Glutamatergic neuron (in vitro differentiated cells): Measurements from ENCODE around the gene FXYD1. TPM values are rescaled to one million over a fixed set of nuclear protein-coding genes. Genes with fewer than 3 reads are reported as not detected.

Source experiments
- DNase-seq: peaks from one replicate; pipeline ENCODE4 v3.0.0; 2022
- H3K27ac Mint-ChIP-seq: one replicate; pipeline ENCODE4 v1.8.0; 2020; ENCODE audit warnings: mild to moderate bottlenecking, mixed read lengths, inconsistent platforms; ENCODE audit not compliant: unreplicated experiment
- H3K27me3 Mint-ChIP-seq: one replicate; pipeline ENCODE4 v1.8.0; 2020; ENCODE audit warnings: mild to moderate bottlenecking, moderate library complexity, mixed read lengths, inconsistent platforms; ENCODE audit not compliant: unreplicated experiment
- H3K36me3 Mint-ChIP-seq: one replicate; pipeline ENCODE4 v1.8.0; 2020; ENCODE audit warnings: mild to moderate bottlenecking, mixed read lengths, inconsistent platforms; ENCODE audit not compliant: unreplicated experiment
- H3K4me1 Mint-ChIP-seq: one replicate; pipeline ENCODE4 v1.8.0; 2020; ENCODE audit warnings: mild to moderate bottlenecking, low read depth, mixed read lengths, inconsistent platforms; ENCODE audit not compliant: unreplicated experiment
- H3K4me3 Mint-ChIP-seq: one replicate; pipeline ENCODE4 v1.8.0; 2020; ENCODE audit warnings: mild to moderate bottlenecking, mixed read lengths, inconsistent platforms; ENCODE audit not compliant: unreplicated experiment
- H3K9me3 Mint-ChIP-seq: one replicate; pipeline ENCODE4 v1.8.0; 2020; ENCODE audit warnings: mild to moderate bottlenecking, moderate library complexity, mixed read lengths, inconsistent platforms; ENCODE audit not compliant: unreplicated experiment
- total RNA-seq: library from RNA; stranded (reverse); fragmentation: NEBNext Ultra II Directional; extraction: Animal tissue kit (Norgen Biotek cat#: 25700); gene quantifications from one replicate; pipeline ENCODE4 v1.2.1, GENCODE V29; 2021; ENCODE audit not compliant: unreplicated experiment
- TF ChIP-seq, protein P1 (sequence below): fragments of 200-600 bp; sonication (generic); IDR thresholded peaks from one replicate; pipeline ENCODE4 v1.5.0; 2021; ENCODE audit not compliant: partially characterized antibody, unreplicated experiment

Gene FXYD1
- total RNA-seq, 1 donor from 2014 or later, result not detected

DNA sequence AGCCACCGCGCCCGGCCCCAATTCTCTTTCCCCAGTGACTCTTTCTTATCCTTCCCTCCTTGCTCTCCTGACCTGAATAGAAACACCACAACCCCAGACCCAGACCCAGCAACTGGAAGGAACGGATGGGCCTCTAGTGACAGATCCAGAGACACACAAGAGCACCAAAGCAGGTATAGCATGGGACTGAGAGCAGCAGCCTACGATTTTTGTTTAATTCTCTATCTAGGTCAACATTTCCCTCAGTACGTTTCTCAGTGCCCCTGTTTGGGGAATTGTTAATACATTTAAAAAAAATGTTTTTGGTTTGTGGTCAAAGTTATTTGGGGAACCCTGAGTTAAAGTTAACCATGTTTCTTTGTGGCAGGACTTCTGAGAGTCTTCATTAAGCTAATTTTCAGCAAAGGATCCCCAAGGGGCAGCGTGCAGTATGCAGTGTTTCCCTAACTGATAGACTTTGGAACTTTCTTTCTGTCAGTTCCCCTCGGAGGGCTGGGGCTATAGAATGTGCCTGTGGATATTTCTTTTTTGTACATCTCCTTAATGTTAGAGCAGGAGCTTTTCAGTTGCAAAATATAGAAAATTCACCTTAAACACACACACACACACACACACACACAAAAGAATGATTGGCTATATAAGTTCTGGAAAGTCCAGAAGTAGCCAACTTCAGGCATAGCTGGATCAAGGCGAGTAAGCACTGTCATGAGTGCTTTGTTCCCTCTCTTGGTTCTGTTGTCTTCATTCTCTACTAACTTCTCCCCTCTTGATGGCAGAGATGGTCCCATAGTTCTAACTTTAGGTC, 22.2 kb downstream of the FXYD1 start:
- H3K36me3 Mint-ChIP-seq, result peaks cover 9% of the 10 kb centered on the region
- H3K27ac Mint-ChIP-seq, result no peak overlapping the region
- no peak for DNase-seq
- H3K9me3 Mint-ChIP-seq, result no peaks in the 10 kb centered on the region
- H3K27me3 Mint-ChIP-seq, result peaks cover 2% of the 10 kb centered on the region
- TF ChIP-seq, protein P1, sequence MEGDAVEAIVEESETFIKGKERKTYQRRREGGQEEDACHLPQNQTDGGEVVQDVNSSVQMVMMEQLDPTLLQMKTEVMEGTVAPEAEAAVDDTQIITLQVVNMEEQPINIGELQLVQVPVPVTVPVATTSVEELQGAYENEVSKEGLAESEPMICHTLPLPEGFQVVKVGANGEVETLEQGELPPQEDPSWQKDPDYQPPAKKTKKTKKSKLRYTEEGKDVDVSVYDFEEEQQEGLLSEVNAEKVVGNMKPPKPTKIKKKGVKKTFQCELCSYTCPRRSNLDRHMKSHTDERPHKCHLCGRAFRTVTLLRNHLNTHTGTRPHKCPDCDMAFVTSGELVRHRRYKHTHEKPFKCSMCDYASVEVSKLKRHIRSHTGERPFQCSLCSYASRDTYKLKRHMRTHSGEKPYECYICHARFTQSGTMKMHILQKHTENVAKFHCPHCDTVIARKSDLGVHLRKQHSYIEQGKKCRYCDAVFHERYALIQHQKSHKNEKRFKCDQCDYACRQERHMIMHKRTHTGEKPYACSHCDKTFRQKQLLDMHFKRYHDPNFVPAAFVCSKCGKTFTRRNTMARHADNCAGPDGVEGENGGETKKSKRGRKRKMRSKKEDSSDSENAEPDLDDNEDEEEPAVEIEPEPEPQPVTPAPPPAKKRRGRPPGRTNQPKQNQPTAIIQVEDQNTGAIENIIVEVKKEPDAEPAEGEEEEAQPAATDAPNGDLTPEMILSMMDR, result no peak
- no peaks in the 10 kb centered on the region for H3K4me1 Mint-ChIP-seq
- no peak overlapping the region for H3K4me3 Mint-ChIP-seq

DNA sequence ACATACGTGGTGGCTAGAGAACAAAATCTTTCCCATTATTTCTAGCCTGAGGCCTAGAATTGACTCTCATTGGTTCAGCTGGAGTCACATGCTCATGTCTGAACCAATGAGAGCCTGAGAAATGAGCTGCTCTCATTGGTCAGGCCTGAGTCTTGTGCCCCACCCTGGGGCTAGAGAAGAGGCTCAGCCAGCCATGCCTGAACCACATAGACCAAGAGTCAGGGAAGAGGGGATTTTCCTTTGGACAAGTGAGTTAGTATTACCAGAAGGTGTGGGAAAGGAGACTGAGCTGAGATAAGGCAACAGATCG, 22.8 kb downstream of the FXYD1 start:
- peaks cover under 1% of the 10 kb centered on the region for H3K27me3 Mint-ChIP-seq
- H3K36me3 Mint-ChIP-seq, result peaks cover 14% of the 10 kb centered on the region
- no peak overlapping the region for H3K27ac Mint-ChIP-seq
- no peaks in the 10 kb centered on the region for H3K4me1 Mint-ChIP-seq
- H3K9me3 Mint-ChIP-seq, result no peaks in the 10 kb centered on the region
- no peak for DNase-seq
- TF ChIP-seq, protein P1, result no peak
- H3K4me3 Mint-ChIP-seq, result no peak overlapping the region

DNA sequence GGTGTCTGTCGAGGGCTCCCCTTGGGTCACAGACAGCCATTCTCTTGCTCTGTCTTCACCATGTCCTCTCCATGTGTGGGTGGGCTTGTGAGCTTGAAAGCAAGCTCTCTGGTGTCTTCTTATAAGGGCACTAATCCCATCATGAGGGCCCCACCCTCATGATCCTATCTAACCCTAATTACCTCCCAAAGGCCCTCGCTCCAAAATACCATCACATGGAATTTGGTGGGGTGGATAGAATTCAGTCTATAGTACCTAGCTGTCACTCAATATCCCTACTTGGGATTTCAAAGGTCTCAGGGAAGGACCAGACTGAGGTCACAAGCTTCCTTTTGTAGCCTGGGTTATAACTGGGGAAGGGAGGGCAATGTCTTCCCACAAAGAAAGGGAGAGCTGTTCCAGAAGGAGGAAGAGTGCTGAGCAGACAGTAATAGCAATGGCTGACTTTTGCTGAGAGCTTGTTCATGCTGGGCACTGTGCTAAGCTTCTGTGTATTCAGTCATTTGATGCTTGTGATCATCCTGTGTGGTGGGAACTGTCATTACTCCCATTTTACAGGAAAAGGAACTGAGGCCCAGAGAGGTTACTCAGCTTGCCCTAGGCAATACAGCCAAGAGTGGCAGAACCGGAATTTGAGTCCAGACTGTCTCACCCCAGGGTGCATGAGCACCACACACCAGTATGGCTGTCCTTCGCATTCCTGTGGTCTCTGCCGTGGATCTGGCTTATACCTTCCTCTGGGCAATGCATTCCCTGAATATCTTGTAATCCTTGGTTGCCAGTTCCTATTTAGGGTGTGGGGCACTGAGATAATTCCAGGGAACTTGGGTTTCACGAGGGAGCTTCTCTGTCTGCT, 24.1 kb downstream of the FXYD1 start:
- DNase-seq, result no peak
- peaks cover 2% of the 10 kb centered on the region for H3K9me3 Mint-ChIP-seq
- H3K4me3 Mint-ChIP-seq, result no peak overlapping the region
- H3K36me3 Mint-ChIP-seq, result peaks cover 19% of the 10 kb centered on the region
- no peak overlapping the region for H3K27ac Mint-ChIP-seq
- TF ChIP-seq, protein P1, result no peak
- no peaks in the 10 kb centered on the region for H3K4me1 Mint-ChIP-seq
- H3K27me3 Mint-ChIP-seq, result no peaks in the 10 kb centered on the region

DNA sequence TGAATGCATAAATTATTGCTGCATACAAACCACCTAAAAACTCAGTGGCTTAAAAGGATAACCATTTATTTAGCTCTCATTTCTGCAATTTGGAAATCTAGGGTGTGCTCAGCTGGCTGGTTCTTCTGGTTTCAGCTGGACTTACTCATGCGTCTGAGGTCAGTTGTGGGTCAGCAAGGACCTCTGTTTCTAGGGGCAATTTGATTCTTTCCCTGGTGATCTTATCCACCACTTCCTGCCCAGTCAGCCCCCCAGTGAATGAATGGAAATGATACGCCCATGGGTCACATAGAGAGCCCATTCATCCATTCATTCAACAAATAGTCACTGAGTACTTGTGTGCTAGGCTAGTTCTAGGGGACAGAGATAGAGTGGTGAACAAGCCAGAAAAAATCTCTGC, 25.8 kb downstream of the FXYD1 start:
- Mint-ChIP-seq H3K27me3 (peaks cover 3% of the 10 kb centered on the region), H3K4me1 (no peaks in the 10 kb centered on the region), H3K27ac (no peak overlapping the region), H3K9me3 (peaks cover 2% of the 10 kb centered on the region), H3K4me3 (no peak overlapping the region), H3K36me3 (peaks cover 19% of the 10 kb centered on the region)
- DNase-seq, result no peak
- TF ChIP-seq, protein P1, result no peak
